Astrocyte (in vitro differentiated cells and primary cell): Measurements from ENCODE around the gene PDCD2L. TPM values are rescaled to one million over a fixed set of nuclear protein-coding genes. Genes with fewer than 3 reads are reported as not detected.

ENCODE experiments used
- DNase-seq: peaks from one replicate; pipeline ENCODE4 v3.0.0-alpha.2; 2010; ENCODE audit warnings: low read depth
- FAIRE-seq: peaks from 2 replicates; lab custom pipeline; 2011; peaks lifted over from hg19 to GRCh38; lab: Jason Lieb, UNC
- H2AFZ ChIP-seq: 2 replicates; pipeline ENCODE4 v1.6.0; 2012; ENCODE audit warnings: low read depth, low read length, inconsistent platforms
- H3K27ac ChIP-seq: 2 replicates; pipeline ENCODE4 v1.5.1; 2011; ENCODE audit warnings: low read depth, low read length, inconsistent platforms
- H3K27me3 ChIP-seq: 2 replicates; pipeline ENCODE4 v1.6.0; 2011; ENCODE audit warnings: low read length, inconsistent platforms; ENCODE audit not compliant: insufficient read depth
- H3K36me3 ChIP-seq: 2 replicates; pipeline ENCODE4 v1.5.1; 2011; ENCODE audit warnings: low read length, inconsistent platforms; ENCODE audit not compliant: insufficient read depth
- H3K4me1 ChIP-seq: 2 replicates; pipeline ENCODE4 v1.5.1; 2011; ENCODE audit warnings: low read length, inconsistent platforms; ENCODE audit not compliant: insufficient read depth
- H3K4me2 ChIP-seq: 2 replicates; pipeline ENCODE4 v1.6.0; 2012; ENCODE audit warnings: low read length, inconsistent platforms
- H3K4me3 ChIP-seq: 2 replicates; pipeline ENCODE4 v1.5.1; 2011; ENCODE audit warnings: low read depth, mild to moderate bottlenecking, low read length, inconsistent platforms; ENCODE audit not compliant: insufficient read depth
- H3K79me2 ChIP-seq: 2 replicates; pipeline ENCODE4 v1.6.0; 2012; ENCODE audit warnings: mild to moderate bottlenecking, low read length, inconsistent platforms; ENCODE audit not compliant: insufficient read depth
- H3K9ac ChIP-seq: 2 replicates; pipeline ENCODE4 v1.6.0; 2012; ENCODE audit warnings: mild to moderate bottlenecking, low read length, inconsistent platforms
- H3K9me3 ChIP-seq: 2 replicates; pipeline ENCODE4 v1.5.1; 2012; ENCODE audit warnings: low read depth, mild to moderate bottlenecking, low read length, inconsistent platforms; ENCODE audit not compliant: insufficient read depth
- H4K20me1 ChIP-seq: 2 replicates; pipeline ENCODE4 v1.6.0; 2012; ENCODE audit warnings: low read length, inconsistent platforms; ENCODE audit not compliant: insufficient read depth
- H3K27ac Mint-ChIP-seq: one replicate; pipeline ENCODE4 v1.8.0; 2021; ENCODE audit warnings: mild to moderate bottlenecking, mixed read lengths; ENCODE audit not compliant: unreplicated experiment
- H3K27me3 Mint-ChIP-seq: one replicate; pipeline ENCODE4 v1.8.0; 2021; ENCODE audit warnings: low read depth, mixed read lengths; ENCODE audit not compliant: unreplicated experiment
- H3K36me3 Mint-ChIP-seq: one replicate; pipeline ENCODE4 v1.8.0; 2021; ENCODE audit warnings: low read depth, mixed read lengths; ENCODE audit not compliant: unreplicated experiment
- H3K4me1 Mint-ChIP-seq: one replicate; pipeline ENCODE4 v1.8.0; 2021; ENCODE audit warnings: low read depth, mixed read lengths; ENCODE audit not compliant: unreplicated experiment
- H3K4me3 Mint-ChIP-seq: one replicate; pipeline ENCODE4 v1.8.0; 2021; ENCODE audit warnings: mild to moderate bottlenecking, moderate library complexity, mixed read lengths; ENCODE audit not compliant: unreplicated experiment
- H3K9me3 Mint-ChIP-seq: one replicate; pipeline ENCODE4 v1.8.0; 2021; ENCODE audit warnings: mild to moderate bottlenecking, mixed read lengths; ENCODE audit not compliant: unreplicated experiment
- CTCF ChIP-seq: IDR thresholded peaks from 2 replicates; pipeline ENCODE4 v1.5.1; 2011; ENCODE audit warnings: low read depth, mild to moderate bottlenecking, inconsistent platforms, low read length, moderate library complexity; ENCODE audit not compliant: insufficient read depth
- EZH2 ChIP-seq: IDR thresholded peaks from 2 replicates; pipeline ENCODE4 v1.6.1; 2012; ENCODE audit warnings: mild to moderate bottlenecking, low read length, inconsistent platforms; ENCODE audit not compliant: insufficient read depth
- total RNA-seq: library from RNA; stranded (reverse); gene quantifications from 2 replicates; pipeline ENCODE4 v1.2.1, GENCODE V29; 2021

The PDCD2L gene
- total RNA-seq, 1 donor from 2014 or later = 12.0 TPM

GRCh38 chr19:34370117-34370516 is 34.1 kb upstream of the PDCD2L start:
- no peaks in the 10 kb centered on the region for H3K9me3 Mint-ChIP-seq
- Histone ChIP-seq H3K9ac (no peak overlapping the region), H2AFZ (no peak overlapping the region), H3K9me3 (no peaks in the 10 kb centered on the region), H3K4me1 (peaks cover 9% of the 10 kb centered on the region), H3K79me2 (peaks cover 42% of the 10 kb centered on the region), H4K20me1 (peaks cover 47% of the 10 kb centered on the region), H3K4me3 (no peak overlapping the region), H3K4me2 (no peak overlapping the region), H3K36me3 (peaks cover 16% of the 10 kb centered on the region), H3K27me3 (no peaks in the 10 kb centered on the region), H3K27ac (no peak overlapping the region)
- H3K4me3 Mint-ChIP-seq = no peak overlapping the region
- FAIRE-seq (no peak), DNase-seq (no peak)
- H3K27ac Mint-ChIP-seq = no peak overlapping the region
- peaks cover 21% of the 10 kb centered on the region for H3K36me3 Mint-ChIP-seq
- peaks cover 13% of the 10 kb centered on the region for H3K4me1 Mint-ChIP-seq
- TF ChIP-seq CTCF (no peak), EZH2 (no peak)
- H3K27me3 Mint-ChIP-seq = no peaks in the 10 kb centered on the region

DNA sequence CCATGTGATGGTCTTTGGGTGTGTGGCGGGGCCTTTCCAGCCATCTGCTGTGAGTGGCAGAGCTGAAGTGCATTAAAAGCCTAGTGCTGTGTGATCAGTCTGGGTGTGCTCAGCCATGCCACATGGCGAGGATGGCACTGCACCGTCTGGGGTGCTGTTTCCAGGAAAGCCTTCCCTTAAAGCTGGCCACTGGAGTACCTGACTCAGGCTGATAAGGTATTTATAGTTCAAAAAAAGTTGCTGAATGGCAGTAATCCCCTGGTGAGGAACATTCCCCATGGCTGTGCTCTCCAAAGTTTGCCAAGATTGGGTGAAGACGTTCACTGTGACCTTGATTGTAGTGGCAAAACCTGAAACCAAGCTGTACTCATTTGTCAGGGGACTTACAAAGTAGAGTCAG is 33.2 kb upstream of the PDCD2L start:
- no peaks in the 10 kb centered on the region for H3K27me3 ChIP-seq
- peaks cover 22% of the 10 kb centered on the region for H3K36me3 ChIP-seq
- peaks cover 23% of the 10 kb centered on the region for H3K36me3 Mint-ChIP-seq
- peaks cover 33% of the 10 kb centered on the region for H3K79me2 ChIP-seq
- H3K4me3 ChIP-seq = no peak overlapping the region
- H4K20me1 ChIP-seq = peaks cover 50% of the 10 kb centered on the region
- no peaks in the 10 kb centered on the region for H3K27me3 Mint-ChIP-seq
- no peak overlapping the region for H3K4me2 ChIP-seq
- no peak overlapping the region for H3K27ac Mint-ChIP-seq
- TF ChIP-seq EZH2 (no peak), CTCF (no peak)
- DNase-seq (no peak), FAIRE-seq (no peak)
- no peak overlapping the region for H3K9ac ChIP-seq
- no peaks in the 10 kb centered on the region for H3K9me3 ChIP-seq
- peaks cover 6% of the 10 kb centered on the region for H3K4me1 ChIP-seq
- no peak overlapping the region for H3K4me3 Mint-ChIP-seq
- no peak overlapping the region for H3K27ac ChIP-seq
- no peaks in the 10 kb centered on the region for H3K9me3 Mint-ChIP-seq
- no peak overlapping the region for H2AFZ ChIP-seq
- peaks cover 17% of the 10 kb centered on the region for H3K4me1 Mint-ChIP-seq

- no peaks in the 10 kb centered on the region for H3K4me1 ChIP-seq
- Mint-ChIP-seq H3K4me3 (no peak overlapping the region), H3K36me3 (peaks cover 31% of the 10 kb centered on the region), H3K9me3 (no peaks in the 10 kb centered on the region), H3K27me3 (no peaks in the 10 kb centered on the region), H3K27ac (no peak overlapping the region), H3K4me1 (peaks cover 10% of the 10 kb centered on the region)
- H2AFZ ChIP-seq = no peak overlapping the region
- H3K4me2 ChIP-seq = no peak overlapping the region
- H3K27me3 ChIP-seq = no peaks in the 10 kb centered on the region
- H3K9ac ChIP-seq = no peak overlapping the region
- peaks cover 18% of the 10 kb centered on the region for H3K36me3 ChIP-seq
- TF ChIP-seq CTCF = no peak
- no peak for TF ChIP-seq EZH2
- peaks cover 32% of the 10 kb centered on the region for H4K20me1 ChIP-seq
- DNase-seq (no peak), FAIRE-seq (no peak)
- peaks cover 7% of the 10 kb centered on the region for H3K79me2 ChIP-seq
- no peak overlapping the region for H3K27ac ChIP-seq
- H3K4me3 ChIP-seq = no peak overlapping the region
- no peaks in the 10 kb centered on the region for H3K9me3 ChIP-seq
These were observed 30.5 kb upstream of the PDCD2L start for GRCh38 chr19:34373601-34374288.
